Panc1 (cell line): ENCODE results near the gene LKAAEAR1. TPM values are rescaled to one million over a fixed set of nuclear protein-coding genes. Genes with fewer than 3 reads are reported as not detected.

Experiments
- ATAC-seq: fragments of 200-7000 bp; cut with Tn5 transposase; 2 replicates; pipeline ENCODE4 v1.9.1; 2020; ENCODE audit warnings: mild to moderate bottlenecking, moderate library complexity
- BruUV-seq: library from RNA; stranded (reverse); fragments of 400-500 nt; replicated peaks from 2 replicates; lab custom pipeline; 2021; lab: Mats Ljungman, UMichigan
- CTCF ChIA-PET: fragments of 300-600 bp; sonication (Branson Sonifier 250); formaldehyde crosslinking; loops from one replicate; lab custom pipeline; 2022; ENCODE audit warnings: antibody characterized with exemption; lab: Charles Lee
- POLR2A ChIA-PET: fragments of 300-600 bp; sonication (Branson Sonifier 250); formaldehyde crosslinking; loops from one replicate; lab custom pipeline; 2022; ENCODE audit warnings: antibody characterized with exemption; lab: Charles Lee
- DNase-seq: peaks from one replicate; pipeline ENCODE4 v3.0.0-alpha.2; 2010; ENCODE audit warnings: low read depth, low spot score
- H3K27ac ChIP-seq: 2 replicates; pipeline ENCODE4 v1.5.1; 2011; ENCODE audit warnings: mild to moderate bottlenecking, low read length, inconsistent platforms
- H3K27me3 ChIP-seq: fragments of 200-500 bp; sonication (Bioruptor generic); 2 replicates; pipeline ENCODE4 v1.6.0; 2014; ENCODE audit warnings: low read length, inconsistent platforms; ENCODE audit not compliant: control insufficient read depth, insufficient read depth
- H3K36me3 ChIP-seq: fragments of 200-500 bp; sonication (Bioruptor generic); 2 replicates; pipeline ENCODE4 v1.5.1; 2014; ENCODE audit warnings: inconsistent platforms, mild to moderate bottlenecking, low read length, moderate library complexity; ENCODE audit not compliant: control insufficient read depth, insufficient read depth
- H3K4me1 ChIP-seq: 2 replicates; pipeline ENCODE4 v1.5.1; 2011; ENCODE audit warnings: inconsistent platforms, mild to moderate bottlenecking, low read length, moderate library complexity; ENCODE audit not compliant: control insufficient read depth, insufficient read depth
- H3K4me3 ChIP-seq, 2 experiments: 2 replicates each; pipeline ENCODE4 v1.5.1; 2011 to 2012; ENCODE audit warnings: low read depth in 2 of 2, low read length in 2 of 2, mild to moderate bottlenecking in 2 of 2, inconsistent platforms in 1 of 2, moderate library complexity in 1 of 2
- H3K9me3 ChIP-seq: fragments of 200-500 bp; sonication (Bioruptor generic); 2 replicates; pipeline ENCODE4 v1.5.1; 2014; ENCODE audit warnings: low read depth, mild to moderate bottlenecking, inconsistent platforms, low read length, moderate library complexity; ENCODE audit not compliant: control insufficient read depth, insufficient read depth
- CTCF ChIP-seq: fragments of 450-650 bp; IDR thresholded peaks from 2 replicates; pipeline ENCODE4 v1.5.1; 2017; ENCODE audit warnings: mild to moderate bottlenecking
- POLR2AphosphoS5 ChIP-seq: IDR thresholded peaks from 2 replicates; pipeline ENCODE4 v1.6.1; 2012; ENCODE audit warnings: mild to moderate bottlenecking, low read depth, low read length, moderate library complexity
- REST ChIP-seq, 2 experiments: IDR thresholded peaks; 2 replicates each; pipeline ENCODE4 v1.6.1; 2011 to 2012; ENCODE audit warnings: low read depth in 2 of 2, control low read depth in 1 of 2, low read length in 1 of 2, mild to moderate bottlenecking in 1 of 2, moderate library complexity in 1 of 2; ENCODE audit not compliant: insufficient read depth in 1 of 2
- SIN3A ChIP-seq: IDR thresholded peaks from 2 replicates; pipeline ENCODE4 v1.6.1; 2012; ENCODE audit warnings: low read depth, mild to moderate bottlenecking, low read length, moderate library complexity, borderline replicate concordance; ENCODE audit not compliant: insufficient read depth
- TCF7L2 ChIP-seq: IDR thresholded peaks from 2 replicates; pipeline ENCODE4 v1.6.1; 2011; ENCODE audit warnings: mild to moderate bottlenecking, low read depth, low read length, inconsistent platforms
- in situ Hi-C: cut with HindIII; loops from 2 replicates; pipeline ENCODE4 v1.10.0; 2016; ENCODE audit warnings: low sequenced_read_pairs, low pct_unique_long_range_greater_than_20kb
- intact Hi-C: fragments of 100-400 bp; cut with micrococcal nuclease; formaldehyde crosslinking; loops from one replicate; pipeline ENCODE4 v1.10.0; 2022; ENCODE audit not compliant: unreplicated experiment
- total RNA-seq: library from RNA; stranded (reverse); gene quantifications from one replicate; pipeline ENCODE4 v1.2.1, GENCODE V29; 2021; ENCODE audit not compliant: unreplicated experiment

The LKAAEAR1 gene
- total RNA-seq, 1 experiment from 2014 or later: 0.67 TPM

- ChIA-PET POLR2A (no interaction called here), CTCF (interaction anchor here (1.0 kb wide), 2 partner anchors 21 to 24 kb away, joined by 3 to 4 read pairs; no protein-coding TSS in a partner anchor)
- Histone ChIP-seq H3K36me3 (no peaks in the 10 kb centered on the region), H3K27me3 (no peaks in the 10 kb centered on the region), H3K9me3 (no peaks in the 10 kb centered on the region), H3K4me1 (peaks cover 37% of the 10 kb centered on the region), H3K4me3 (peak overlapping the region; percentile 51 to 67), H3K27ac (peak overlapping the region; percentile 90)
- intact Hi-C loops (no loop called here), in situ Hi-C loops (no loop called here)
- TF ChIP-seq REST (IDR thresholded peaks at IDR 0.05; ENCODE audit: insufficient read depth in 1 of 2, low read depth in 2 of 2, low read length in 1 of 2) (no peak), POLR2AphosphoS5 (no peak), CTCF (no peak), SIN3A (no peak), TCF7L2 (no peak)
- no peak for DNase-seq
- no TSS peak for BruUV-seq
- ATAC-seq: no peak
These were observed 22.0 kb downstream of the LKAAEAR1 start for GRCh38 chr20:64062276-64062595.

- Histone ChIP-seq H3K4me1 (peaks cover 49% of the 10 kb centered on the region), H3K36me3 (no peaks in the 10 kb centered on the region), H3K4me3 (no peak overlapping the region), H3K9me3 (no peaks in the 10 kb centered on the region), H3K27ac (no peak overlapping the region), H3K27me3 (no peaks in the 10 kb centered on the region)
- ATAC-seq (no peak), DNase-seq (no peak)
- BruUV-seq: no TSS peak
- ChIA-PET CTCF (no interaction called here), POLR2A (interaction anchor here (0.6 kb wide), 1 partner anchor 23 kb away, joined by 4 read pairs; no protein-coding TSS in a partner anchor)
- TF ChIP-seq CTCF: no peak
- no peak for TF ChIP-seq TCF7L2
- TF ChIP-seq SIN3A: no peak
- TF ChIP-seq POLR2AphosphoS5: no peak
- TF ChIP-seq REST (IDR thresholded peaks at IDR 0.05; ENCODE audit: insufficient read depth in 1 of 2, low read depth in 2 of 2, low read length in 1 of 2): no peak
- intact Hi-C loops (no loop called here), in situ Hi-C loops (no loop called here)
These were observed 25.7 kb downstream of the LKAAEAR1 start for GRCh38 chr20:64058536-64058935.
